OCI-LY7 (cell line): Measurements from ENCODE around the gene ERVFRD-1. TPM values are rescaled to one million over a fixed set of nuclear protein-coding genes. Genes with fewer than 3 reads are reported as not detected.

Experiments used
- BruUV-seq: library from RNA; stranded (reverse); fragments of 400-500 nt; replicated peaks from 2 replicates; lab custom pipeline; 2021; lab: Mats Ljungman, UMichigan
- CTCF ChIA-PET: fragments of 300-600 bp; sonication (Branson Sonifier 250); formaldehyde crosslinking; loops from one replicate; lab custom pipeline; 2022; ENCODE audit warnings: antibody characterized with exemption; ENCODE audit not compliant: unreplicated experiment; lab: Charles Lee
- POLR2A ChIA-PET: fragments of 300-600 bp; sonication (Branson Sonifier 250); formaldehyde crosslinking; loops from one replicate; lab custom pipeline; 2022; ENCODE audit warnings: antibody characterized with exemption; lab: Charles Lee
- DNase-seq: peaks from one replicate; pipeline ENCODE4 v3.0.0-alpha.2; 2015; ENCODE audit warnings: low spot score
- H2AFZ ChIP-seq: fragments of 200-600 bp; sonication (generic), shearing (Covaris generic); 2 replicates; pipeline ENCODE4 v1.6.1; 2014; ENCODE audit warnings: mild to moderate bottlenecking, antibody characterized with exemption, low read length, moderate library complexity
- H3K27ac ChIP-seq: fragments of 200-600 bp; sonication (generic); 2 replicates; pipeline ENCODE4 v1.5.1; 2014; ENCODE audit warnings: mixed run types, low read depth, mild to moderate bottlenecking, moderate library complexity, low read length, inconsistent platforms; ENCODE audit not compliant: poor library complexity, severe bottlenecking
- H3K36me3 ChIP-seq: fragments of 200-600 bp; sonication (generic); 2 replicates; pipeline ENCODE4 v1.6.1; 2014; ENCODE audit warnings: mild to moderate bottlenecking, antibody characterized with exemption, low read length, moderate library complexity, mixed read lengths; ENCODE audit not compliant: insufficient read depth
- H3K4me1 ChIP-seq: fragments of 200-600 bp; sonication (generic); 2 replicates; pipeline ENCODE4 v1.5.1; 2014; ENCODE audit warnings: mild to moderate bottlenecking, low read length; ENCODE audit not compliant: insufficient read depth, poor library complexity, severe bottlenecking
- H3K4me2 ChIP-seq: fragments of 200-600 bp; sonication (generic); 2 replicates; pipeline ENCODE4 v1.6.1; 2014; ENCODE audit warnings: mild to moderate bottlenecking, low read length
- H3K4me3 ChIP-seq: fragments of 200-600 bp; sonication (generic); 2 replicates; pipeline ENCODE4 v1.5.1; 2014; ENCODE audit warnings: mild to moderate bottlenecking, low read depth, low read length; ENCODE audit not compliant: poor library complexity, severe bottlenecking
- H3K79me2 ChIP-seq: fragments of 200-600 bp; sonication (generic); 2 replicates; pipeline ENCODE4 v1.6.1; 2016; ENCODE audit warnings: low read depth, mild to moderate bottlenecking, low read length, moderate library complexity, mixed read lengths; ENCODE audit not compliant: insufficient read depth
- H3K9me2 ChIP-seq: fragments of 200-600 bp; sonication (generic); 2 replicates; pipeline ENCODE4 v1.6.1; 2016; ENCODE audit warnings: mild to moderate bottlenecking, low read length, mixed read lengths; ENCODE audit not compliant: insufficient read depth
- H3K9me3 ChIP-seq: fragments of 200-600 bp; sonication (generic); 2 replicates; pipeline ENCODE4 v1.6.1; 2014; ENCODE audit warnings: mild to moderate bottlenecking, mixed run types, low read length, mixed read lengths
- H4K20me1 ChIP-seq: fragments of 200-600 bp; sonication (generic); 2 replicates; pipeline ENCODE4 v1.6.1; 2014; ENCODE audit warnings: mild to moderate bottlenecking, antibody characterized with exemption, low read length, moderate library complexity, mixed read lengths; ENCODE audit not compliant: insufficient read depth
- EZH2phosphoT487 ChIP-seq: fragments of 200-600 bp; sonication (generic); IDR thresholded peaks from 2 replicates; pipeline ENCODE4 v1.6.1; 2018; ENCODE audit warnings: low read depth, borderline replicate concordance, mild to moderate bottlenecking, mixed run types, antibody characterized with exemption, low read length, moderate library complexity, mixed read lengths
- intact Hi-C: fragments of 100-400 bp; cut with micrococcal nuclease; formaldehyde crosslinking; loops from one replicate; pipeline ENCODE4 v1.10.0; 2022; ENCODE audit not compliant: unreplicated experiment
- total RNA-seq, 2 experiments: library from RNA; depleted of rRNA in 1 of 2; stranded (reverse); fragments of >200 nt in 1 of 2; shearing (Covaris generic) in 1 of 2; gene quantifications; 2 replicates each; pipeline ENCODE4 v1.2.3, GENCODE V29; 2014 to 2022
- TF ChIP-seq, protein P1 (sequence below): fragments of 200-600 bp; sonication (generic); conservative IDR thresholded peaks from 2 replicates; pipeline ENCODE4 v1.5.1; 2014; ENCODE audit warnings: mild to moderate bottlenecking, antibody characterized with exemption, low read length, moderate library complexity, mixed read lengths

Gene ERVFRD-1
- total RNA-seq, 2 experiments from 2014 or later = not detected

DNA sequence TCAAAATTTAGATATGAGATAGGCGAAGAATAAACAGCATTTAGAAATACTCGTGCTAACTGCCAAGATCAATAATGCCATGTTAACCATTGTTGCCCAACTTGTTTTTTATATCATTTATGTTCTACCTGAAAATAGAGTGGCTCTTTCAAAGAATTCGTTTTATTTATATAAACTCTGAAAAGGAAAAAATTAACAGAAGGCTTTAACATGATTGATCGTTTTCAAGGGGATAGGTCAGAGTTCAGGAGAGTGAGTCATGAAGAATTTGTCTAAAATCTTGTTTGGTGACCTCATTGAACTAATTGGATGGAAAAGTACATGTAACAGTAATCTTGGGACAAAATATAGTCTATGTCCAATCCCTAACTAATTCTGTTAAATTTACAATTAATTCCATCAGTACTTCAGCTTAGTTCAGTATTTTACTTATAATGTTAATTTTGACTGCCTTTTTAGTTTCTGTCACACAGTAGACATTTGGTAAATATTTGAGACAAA is 56.3 kb downstream of the ERVFRD-1 start:
- DNase-seq = no peak
- Histone ChIP-seq H3K27ac (no peak overlapping the region), H3K9me3 (no peaks in the 10 kb centered on the region), H3K79me2 (no peaks in the 10 kb centered on the region), H3K4me3 (no peak overlapping the region), H3K4me1 (no peaks in the 10 kb centered on the region), H3K36me3 (no peaks in the 10 kb centered on the region), H3K9me2 (no peaks in the 10 kb centered on the region), H3K4me2 (no peak overlapping the region), H2AFZ (no peak overlapping the region), H4K20me1 (no peaks in the 10 kb centered on the region)
- CTCF ChIA-PET = no interaction called here
- no TSS peak for BruUV-seq
- TF ChIP-seq EZH2phosphoT487 = no peak
- TF ChIP-seq, protein P1, sequence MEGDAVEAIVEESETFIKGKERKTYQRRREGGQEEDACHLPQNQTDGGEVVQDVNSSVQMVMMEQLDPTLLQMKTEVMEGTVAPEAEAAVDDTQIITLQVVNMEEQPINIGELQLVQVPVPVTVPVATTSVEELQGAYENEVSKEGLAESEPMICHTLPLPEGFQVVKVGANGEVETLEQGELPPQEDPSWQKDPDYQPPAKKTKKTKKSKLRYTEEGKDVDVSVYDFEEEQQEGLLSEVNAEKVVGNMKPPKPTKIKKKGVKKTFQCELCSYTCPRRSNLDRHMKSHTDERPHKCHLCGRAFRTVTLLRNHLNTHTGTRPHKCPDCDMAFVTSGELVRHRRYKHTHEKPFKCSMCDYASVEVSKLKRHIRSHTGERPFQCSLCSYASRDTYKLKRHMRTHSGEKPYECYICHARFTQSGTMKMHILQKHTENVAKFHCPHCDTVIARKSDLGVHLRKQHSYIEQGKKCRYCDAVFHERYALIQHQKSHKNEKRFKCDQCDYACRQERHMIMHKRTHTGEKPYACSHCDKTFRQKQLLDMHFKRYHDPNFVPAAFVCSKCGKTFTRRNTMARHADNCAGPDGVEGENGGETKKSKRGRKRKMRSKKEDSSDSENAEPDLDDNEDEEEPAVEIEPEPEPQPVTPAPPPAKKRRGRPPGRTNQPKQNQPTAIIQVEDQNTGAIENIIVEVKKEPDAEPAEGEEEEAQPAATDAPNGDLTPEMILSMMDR = no peak
- intact Hi-C loops = no loop called here
- POLR2A ChIA-PET = interaction anchor here (0.6 to 1.4 kb wide), 4 partner anchors 12 to 209 kb away, joined by 3 read pairs; no protein-coding TSS in a partner anchor

DNA sequence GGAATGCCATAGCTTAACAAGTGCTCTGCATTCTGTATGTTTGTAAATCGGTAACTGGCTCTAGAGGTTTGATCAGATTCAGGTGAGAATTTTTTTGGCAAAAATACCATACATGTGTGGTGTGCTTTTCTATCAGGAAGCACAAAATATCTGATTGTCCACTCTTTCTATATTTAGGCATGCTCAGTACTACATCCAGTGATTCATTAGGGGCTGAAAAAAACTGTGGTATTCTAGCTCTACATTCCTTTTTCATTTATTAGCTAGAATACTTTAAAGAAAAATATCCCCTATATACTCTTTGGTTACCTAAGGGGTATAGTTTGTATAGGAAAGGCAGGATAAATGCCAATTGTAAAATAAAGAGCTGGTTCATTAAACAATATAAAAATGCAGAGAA is 56.8 kb downstream of the ERVFRD-1 start:
- no peak for DNase-seq
- no peak overlapping the region for H3K4me2 ChIP-seq
- no peaks in the 10 kb centered on the region for H4K20me1 ChIP-seq
- H3K4me3 ChIP-seq = no peak overlapping the region
- TF ChIP-seq, protein P1 = no peak
- no peak for TF ChIP-seq EZH2phosphoT487
- H3K9me2 ChIP-seq = no peaks in the 10 kb centered on the region
- H3K4me1 ChIP-seq = no peaks in the 10 kb centered on the region
- intact Hi-C loops = no loop called here
- no peaks in the 10 kb centered on the region for H3K36me3 ChIP-seq
- H3K27ac ChIP-seq = no peak overlapping the region
- no peaks in the 10 kb centered on the region for H3K79me2 ChIP-seq
- no peak overlapping the region for H2AFZ ChIP-seq
- BruUV-seq = no TSS peak
- POLR2A ChIA-PET = interaction anchor here (0.6 to 1.4 kb wide), 2 partner anchors 12 to 20 kb away, joined by 3 read pairs; no protein-coding TSS in a partner anchor
- H3K9me3 ChIP-seq = no peaks in the 10 kb centered on the region
- CTCF ChIA-PET = interaction anchor here (0.5 kb wide), 1 partner anchor 200 kb away, joined by 4 read pairs; no protein-coding TSS in a partner anchor

DNA sequence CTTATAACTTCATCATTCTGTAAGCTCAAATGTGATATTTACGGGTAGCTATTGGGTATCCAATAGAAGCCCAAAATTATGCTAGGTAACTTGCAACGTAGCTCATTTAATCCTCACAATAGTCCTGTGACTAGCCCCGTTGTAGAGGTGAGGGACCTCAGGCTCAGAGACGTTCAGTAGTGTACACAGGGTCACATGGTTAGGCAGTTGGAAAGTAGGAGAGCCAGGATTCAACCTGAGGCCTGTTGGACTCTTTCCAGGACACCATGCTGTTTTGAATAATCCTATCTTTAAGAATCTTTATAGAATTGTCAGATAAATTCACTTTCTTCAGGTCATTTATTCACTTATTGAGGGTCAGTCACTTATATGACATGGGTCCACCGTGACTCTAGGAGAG is 58.2 kb downstream of the ERVFRD-1 start:
- ChIA-PET CTCF (no interaction called here), POLR2A (interaction anchor here (0.8 to 1.6 kb wide), 4 partner anchors 10 to 27 kb away, joined by 3 to 6 read pairs (median 4); no protein-coding TSS in a partner anchor)
- Histone ChIP-seq H3K9me3 (no peaks in the 10 kb centered on the region), H4K20me1 (no peaks in the 10 kb centered on the region), H3K4me3 (no peak overlapping the region), H3K79me2 (no peaks in the 10 kb centered on the region), H3K4me2 (no peak overlapping the region), H3K36me3 (no peaks in the 10 kb centered on the region), H3K4me1 (no peaks in the 10 kb centered on the region), H3K9me2 (no peaks in the 10 kb centered on the region), H3K27ac (no peak overlapping the region), H2AFZ (no peak overlapping the region)
- TF ChIP-seq, protein P1 = no peak
- no peak for TF ChIP-seq EZH2phosphoT487
- DNase-seq = no peak
- intact Hi-C loops = no loop called here
- no TSS peak for BruUV-seq
